Neutrophil (primary cell): ENCODE data around the gene CAMTA1.

ENCODE experiments used
- H3K27ac ChIP-seq: fragments of 200-600 bp; sonication (generic); 2 replicates; pipeline ENCODE4 v1.5.1; 2016; ENCODE audit warnings: mild to moderate bottlenecking, moderate library complexity
- H3K27me3 ChIP-seq: fragments of 200-600 bp; sonication (generic); 2 replicates; pipeline ENCODE4 v1.6.0; 2016; ENCODE audit warnings: mild to moderate bottlenecking
- H3K36me3 ChIP-seq: fragments of 200-600 bp; sonication (generic); 2 replicates; pipeline ENCODE4 v1.5.1; 2017
- H3K4me1 ChIP-seq, 2 experiments: fragments of 200-600 bp in 1 of 2; sonication (generic) in 1 of 2; 1 replicate in 1 of 2; 2 replicates in 1 of 2; pipeline versions ENCODE4 v1.5.1 to v1.6.1; 2013 to 2016; ENCODE audit warnings: low read depth in 1 of 2, low read length in 1 of 2, mild to moderate bottlenecking in 1 of 2, moderate library complexity in 1 of 2; ENCODE audit not compliant: control insufficient read depth in 1 of 2, insufficient read depth in 1 of 2
- H3K4me3 ChIP-seq, 2 experiments: fragments of 200-600 bp in 1 of 2; sonication (generic) in 1 of 2; 1 replicate in 1 of 2; 2 replicates in 1 of 2; pipeline ENCODE4 v1.5.1; 2013 to 2016; ENCODE audit warnings: low read depth in 1 of 2, low read length in 1 of 2, mild to moderate bottlenecking in 1 of 2, moderate library complexity in 1 of 2
- H3K9me3 ChIP-seq: fragments of 200-600 bp; sonication (generic); 2 replicates; pipeline ENCODE4 v1.5.1; 2016
- CTCF ChIP-seq: fragments of 200-600 bp; sonication (generic); IDR thresholded peaks from 2 replicates; pipeline ENCODE4 v1.5.1; 2016; ENCODE audit warnings: antibody characterized with exemption

The CAMTA1 gene

GRCh38 chr1:7491109-7491817 lies 706.0 kb downstream of the CAMTA1 start:
- Histone ChIP-seq H3K4me1 (no peaks in the 10 kb centered on the region), H3K27ac (no peak overlapping the region), H3K4me3 (no peak overlapping the region), H3K27me3 (no peaks in the 10 kb centered on the region), H3K9me3 (no peaks in the 10 kb centered on the region), H3K36me3 (no peaks in the 10 kb centered on the region)
- no peak for TF ChIP-seq CTCF

- no peak overlapping the region for H3K4me3 ChIP-seq
Observed at GRCh38 chr1:7491818-7492173, 706.5 kb downstream of the CAMTA1 start.

GRCh38 chr1:7493711-7494454 lies 708.6 kb downstream of the CAMTA1 start:
- Histone ChIP-seq H3K4me3 (no peak overlapping the region), H3K36me3 (no peaks in the 10 kb centered on the region), H3K27ac (no peak overlapping the region), H3K9me3 (no peaks in the 10 kb centered on the region), H3K27me3 (no peaks in the 10 kb centered on the region), H3K4me1 (no peaks in the 10 kb centered on the region)
- no peak for TF ChIP-seq CTCF

More at GRCh38 chr1:7491818-7492173, 706.5 kb downstream of the CAMTA1 start:
- Histone ChIP-seq H3K27ac (no peak overlapping the region), H3K36me3 (no peaks in the 10 kb centered on the region), H3K27me3 (no peaks in the 10 kb centered on the region), H3K9me3 (no peaks in the 10 kb centered on the region), H3K4me1 (no peaks in the 10 kb centered on the region)
- no peak for TF ChIP-seq CTCF

GRCh38 chr1:7495962-7496361 lies 710.7 kb downstream of the CAMTA1 start:
- Histone ChIP-seq H3K27me3 (no peaks in the 10 kb centered on the region), H3K4me1 (no peaks in the 10 kb centered on the region), H3K4me3 (no peak overlapping the region), H3K9me3 (no peaks in the 10 kb centered on the region), H3K27ac (no peak overlapping the region), H3K36me3 (no peaks in the 10 kb centered on the region)
- TF ChIP-seq CTCF = no peak

- H3K27ac ChIP-seq = no peak overlapping the region
- no peaks in the 10 kb centered on the region for H3K4me1 ChIP-seq
- no peak overlapping the region for H3K4me3 ChIP-seq
- H3K27me3 ChIP-seq = no peaks in the 10 kb centered on the region
- TF ChIP-seq CTCF = no peak
- H3K9me3 ChIP-seq = no peaks in the 10 kb centered on the region
- H3K36me3 ChIP-seq = no peaks in the 10 kb centered on the region
Observed at GRCh38 chr1:7497107-7497637, 711.9 kb downstream of the CAMTA1 start.
